Mononuclear cell (primary cell): Measurements from ENCODE around the gene FBXL22. TPM values are rescaled to one million over a fixed set of nuclear protein-coding genes. Genes with fewer than 3 reads are reported as not detected.

Experiments used
- H3K27me3 ChIP-seq: 2 replicates; pipeline ENCODE4 v1.6.0; 2011; ENCODE audit warnings: low read length, control low read depth; ENCODE audit not compliant: insufficient read depth
- H3K4me1 ChIP-seq: 2 replicates; pipeline ENCODE4 v1.5.1; 2011; ENCODE audit warnings: mild to moderate bottlenecking, low read length, control low read depth; ENCODE audit not compliant: insufficient read depth
- H3K4me3 ChIP-seq: 2 replicates; pipeline ENCODE4 v1.5.1; 2011; ENCODE audit warnings: mild to moderate bottlenecking, low read length, moderate library complexity
- H3K9me3 ChIP-seq: 2 replicates; pipeline ENCODE4 v1.5.1; 2011; ENCODE audit warnings: low read depth, mild to moderate bottlenecking, control low read depth, low read length
- total RNA-seq: library from RNA; depleted of rRNA; stranded (reverse); fragments of >200 nt; gene quantifications from one replicate; pipeline ENCODE4 v1.2.3, GENCODE V29; 2012

FBXL22 gene, protein sequence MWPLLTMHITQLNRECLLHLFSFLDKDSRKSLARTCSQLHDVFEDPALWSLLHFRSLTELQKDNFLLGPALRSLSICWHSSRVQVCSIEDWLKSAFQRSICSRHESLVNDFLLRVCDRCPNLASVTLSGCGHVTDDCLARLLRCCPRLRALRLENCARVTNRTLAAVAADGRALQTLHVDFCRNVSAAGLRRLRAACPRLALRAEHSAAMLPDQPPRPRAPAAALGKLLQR
- 0.52 TPM for total RNA-seq

GRCh38 chr15:63597038-63597790 is at the start of gene FBXL22:
Gene FBXL22, plus strand, starts transcription at chr15:63597387. Its CDS starts 6 bp downstream, at chr15:63597393.
- Histone ChIP-seq H3K4me3 (no peak within 1 kb of the TSS), H3K27me3 (no peaks in the 10 kb centered on the region), H3K4me1 (peaks cover 50% of the 10 kb centered on the region), H3K9me3 (no peaks in the 10 kb centered on the region)

DNA sequence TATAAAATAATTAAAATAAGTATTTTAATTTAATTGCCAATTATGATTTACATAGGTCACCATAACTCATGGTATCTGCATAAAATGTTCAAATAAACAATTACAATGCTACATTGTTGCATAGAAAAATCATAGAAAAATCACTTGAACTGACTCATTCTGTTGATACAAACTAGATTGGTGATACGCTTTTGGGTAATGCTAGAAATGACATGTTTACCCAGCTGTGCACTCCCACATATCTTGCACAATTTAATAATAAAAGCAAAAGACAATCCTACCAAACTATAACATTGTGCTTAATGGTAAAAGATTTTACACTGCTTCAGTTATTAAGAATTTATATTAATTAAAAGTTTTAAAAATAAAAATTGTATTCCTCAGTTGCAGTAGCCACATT is 45.8 kb upstream of the FBXL22 start:
- Histone ChIP-seq H3K4me1 (no peaks in the 10 kb centered on the region), H3K27me3 (no peaks in the 10 kb centered on the region), H3K4me3 (no peak overlapping the region), H3K9me3 (no peaks in the 10 kb centered on the region)

DNA sequence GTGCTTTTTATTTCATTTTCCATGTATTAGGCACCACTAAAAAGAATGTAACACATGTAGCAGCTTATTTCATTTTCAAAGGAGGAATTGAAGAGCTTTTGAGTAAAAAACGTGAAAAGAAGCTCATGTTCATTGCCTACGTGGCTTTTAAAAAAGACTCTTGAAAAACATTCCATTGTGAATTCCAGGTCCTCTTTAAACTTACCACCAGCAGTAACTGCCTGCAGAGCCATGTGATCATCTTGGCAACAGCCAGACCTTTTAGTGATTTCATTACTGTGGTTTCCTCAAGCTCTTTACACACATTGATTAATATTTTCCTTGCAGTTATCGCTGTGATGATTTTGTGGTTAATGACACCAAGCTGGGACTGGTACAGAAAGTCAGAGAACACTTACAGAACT is 43.8 kb upstream of the FBXL22 start:
- H3K9me3 ChIP-seq: no peaks in the 10 kb centered on the region
- H3K4me3 ChIP-seq: no peak overlapping the region
- no peaks in the 10 kb centered on the region for H3K4me1 ChIP-seq
- H3K27me3 ChIP-seq: no peaks in the 10 kb centered on the region

DNA sequence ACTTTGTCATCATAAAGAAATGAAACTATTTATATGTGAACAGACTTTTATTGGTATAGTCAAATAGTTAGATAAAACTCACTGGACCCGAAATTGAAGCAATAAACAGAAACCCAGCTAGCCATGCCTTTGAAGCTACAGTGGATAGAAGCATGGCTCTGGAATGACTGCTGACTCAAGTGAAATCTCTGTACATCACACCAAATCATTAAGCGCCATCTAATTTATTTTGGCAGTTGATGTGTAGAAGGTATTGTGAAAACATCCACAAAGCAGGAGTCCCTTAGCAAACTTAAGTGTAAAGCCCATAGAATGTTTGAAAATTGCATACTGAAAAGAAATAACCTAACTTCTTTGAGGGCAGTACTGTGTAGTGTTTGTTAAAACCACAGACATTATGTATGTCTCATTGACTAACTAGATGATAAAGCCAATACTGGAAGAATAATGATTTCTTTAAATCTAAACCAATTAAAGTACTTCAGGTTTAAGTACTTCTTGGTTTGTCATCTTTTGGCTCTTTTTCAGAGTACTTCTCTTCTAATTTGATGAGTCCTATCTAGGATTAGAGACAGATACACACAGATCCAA is 42.8 kb upstream of the FBXL22 start:
- Histone ChIP-seq H3K9me3 (no peaks in the 10 kb centered on the region), H3K4me1 (no peaks in the 10 kb centered on the region), H3K4me3 (no peak overlapping the region), H3K27me3 (no peaks in the 10 kb centered on the region)

GRCh38 chr15:63555507-63555906 is 41.7 kb upstream of the FBXL22 start:
- no peaks in the 10 kb centered on the region for H3K9me3 ChIP-seq
- H3K4me1 ChIP-seq: no peaks in the 10 kb centered on the region
- H3K27me3 ChIP-seq: no peaks in the 10 kb centered on the region
- H3K4me3 ChIP-seq: no peak overlapping the region

GRCh38 chr15:63556246-63556645 is 40.9 kb upstream of the FBXL22 start:
- no peaks in the 10 kb centered on the region for H3K4me1 ChIP-seq
- H3K27me3 ChIP-seq: no peaks in the 10 kb centered on the region
- no peak overlapping the region for H3K4me3 ChIP-seq
- no peaks in the 10 kb centered on the region for H3K9me3 ChIP-seq

- Histone ChIP-seq H3K27me3 (no peaks in the 10 kb centered on the region), H3K9me3 (no peaks in the 10 kb centered on the region), H3K4me3 (no peak overlapping the region), H3K4me1 (no peaks in the 10 kb centered on the region)
Observed at GRCh38 chr15:63556736-63557135, 40.5 kb upstream of the FBXL22 start.

DNA sequence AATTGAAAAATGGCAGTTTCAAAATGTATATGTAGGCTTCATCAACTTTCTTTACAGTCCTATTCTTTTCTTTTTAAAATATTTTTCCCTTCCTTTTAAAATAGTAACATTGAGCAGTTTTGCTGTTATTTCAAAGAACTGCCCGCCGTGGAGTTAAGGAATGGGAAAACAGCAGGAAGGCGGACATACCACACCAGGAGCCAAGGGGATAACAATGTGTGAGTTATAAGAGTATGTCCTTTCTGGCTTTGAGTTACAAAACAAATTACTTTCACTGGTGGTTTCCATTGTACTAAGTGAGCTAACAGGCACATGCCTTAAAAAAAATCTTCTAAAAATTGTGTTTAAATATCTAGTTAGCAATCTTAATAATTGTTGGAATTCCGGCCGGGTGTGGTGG is 37.4 kb upstream of the FBXL22 start:
- no peaks in the 10 kb centered on the region for H3K9me3 ChIP-seq
- no peaks in the 10 kb centered on the region for H3K27me3 ChIP-seq
- no peak overlapping the region for H3K4me3 ChIP-seq
- no peaks in the 10 kb centered on the region for H3K4me1 ChIP-seq

DNA sequence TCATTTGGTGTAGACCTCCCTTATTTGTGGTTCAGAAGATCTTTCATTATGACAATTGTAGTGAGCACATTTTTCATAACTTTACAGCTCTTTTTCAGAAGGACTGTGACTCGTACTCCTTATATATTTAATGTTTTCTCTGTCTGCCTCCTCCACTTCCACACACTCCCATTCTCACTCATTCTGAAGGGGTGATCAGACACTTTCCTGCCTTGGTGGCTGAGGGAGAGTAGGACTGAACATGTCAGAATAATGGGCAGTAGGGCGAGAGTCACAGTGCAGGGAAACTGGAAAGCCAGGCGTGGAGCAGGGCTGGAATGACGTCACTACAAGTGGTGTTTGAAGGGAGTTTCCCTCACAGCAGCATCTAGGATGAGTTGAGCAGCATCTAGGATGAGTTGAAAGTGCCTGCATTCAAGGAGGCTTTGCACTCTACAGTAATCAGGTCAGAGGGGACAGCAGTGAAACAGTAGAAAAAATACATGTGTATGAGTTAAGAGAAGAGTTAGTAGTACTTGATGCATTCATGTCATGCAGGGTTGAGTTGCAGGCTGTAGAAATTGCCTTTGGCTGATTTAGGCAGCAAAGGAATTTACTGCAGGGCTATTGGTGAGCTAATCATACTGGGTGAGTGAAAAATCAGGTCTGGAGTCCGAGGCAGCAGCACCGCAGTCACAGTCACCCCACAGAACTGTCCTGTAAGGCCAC is 36.3 kb upstream of the FBXL22 start:
- Histone ChIP-seq H3K9me3 (no peaks in the 10 kb centered on the region), H3K4me3 (no peak overlapping the region), H3K4me1 (no peaks in the 10 kb centered on the region), H3K27me3 (no peaks in the 10 kb centered on the region)

DNA sequence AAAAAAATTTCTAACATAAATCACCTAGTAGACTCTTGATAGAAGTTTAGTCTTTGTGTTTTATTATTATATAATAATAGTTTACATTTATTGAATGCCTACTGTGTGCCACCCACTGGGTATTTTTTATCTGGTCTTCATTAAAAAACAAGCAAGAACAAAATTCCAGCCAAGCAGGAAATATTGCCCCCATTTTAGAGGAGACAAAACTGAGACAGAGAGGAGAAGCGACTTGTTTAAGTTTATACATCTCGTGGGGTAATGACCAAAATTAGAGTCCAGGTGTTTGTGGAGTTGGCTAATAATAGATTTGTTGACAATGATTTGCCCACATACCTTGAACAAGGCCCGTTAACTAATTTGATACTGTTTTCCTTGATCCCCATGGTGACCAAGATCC is 33.1 kb upstream of the FBXL22 start:
- no peak overlapping the region for H3K4me3 ChIP-seq
- H3K27me3 ChIP-seq: no peaks in the 10 kb centered on the region
- H3K4me1 ChIP-seq: no peaks in the 10 kb centered on the region
- H3K9me3 ChIP-seq: no peaks in the 10 kb centered on the region

- Histone ChIP-seq H3K4me1 (no peaks in the 10 kb centered on the region), H3K9me3 (no peaks in the 10 kb centered on the region), H3K27me3 (no peaks in the 10 kb centered on the region), H3K4me3 (no peak overlapping the region)
Observed at GRCh38 chr15:63565536-63566186, 31.5 kb upstream of the FBXL22 start.

DNA sequence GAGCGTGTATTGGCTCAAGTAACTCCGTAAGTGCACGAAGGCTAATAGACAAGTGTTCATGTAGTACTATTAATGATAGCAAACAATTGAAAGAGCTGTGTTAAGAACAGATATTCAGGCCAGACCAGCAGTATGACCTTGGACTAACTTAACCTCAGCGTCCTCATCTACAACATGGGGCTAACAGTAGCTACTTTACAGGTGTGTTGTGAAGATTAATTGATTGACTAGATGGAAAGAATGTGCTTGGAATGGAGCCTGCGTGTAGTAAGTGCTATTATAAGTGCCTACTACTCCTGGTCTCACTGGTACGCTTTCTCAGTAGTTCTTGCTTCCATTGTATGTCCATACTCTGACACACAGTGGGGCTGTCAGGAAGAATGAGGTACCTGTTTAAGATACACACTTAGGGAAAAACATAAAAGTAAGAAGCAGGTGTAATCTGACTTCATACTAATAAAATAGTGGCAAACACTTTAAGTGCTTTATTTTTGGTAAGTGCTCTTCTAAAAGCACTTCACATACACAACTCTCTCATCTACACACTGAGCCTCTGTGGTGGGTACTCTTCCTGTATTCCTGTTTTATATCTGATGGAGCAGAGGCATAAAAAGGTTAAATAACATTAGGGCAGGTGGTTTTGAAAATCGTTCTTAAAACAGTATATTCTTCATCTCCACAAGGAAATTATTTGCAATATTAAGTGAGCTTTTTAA is 24.3 kb upstream of the FBXL22 start:
- Histone ChIP-seq H3K9me3 (no peaks in the 10 kb centered on the region), H3K4me3 (no peak overlapping the region), H3K27me3 (no peaks in the 10 kb centered on the region), H3K4me1 (no peaks in the 10 kb centered on the region)

DNA sequence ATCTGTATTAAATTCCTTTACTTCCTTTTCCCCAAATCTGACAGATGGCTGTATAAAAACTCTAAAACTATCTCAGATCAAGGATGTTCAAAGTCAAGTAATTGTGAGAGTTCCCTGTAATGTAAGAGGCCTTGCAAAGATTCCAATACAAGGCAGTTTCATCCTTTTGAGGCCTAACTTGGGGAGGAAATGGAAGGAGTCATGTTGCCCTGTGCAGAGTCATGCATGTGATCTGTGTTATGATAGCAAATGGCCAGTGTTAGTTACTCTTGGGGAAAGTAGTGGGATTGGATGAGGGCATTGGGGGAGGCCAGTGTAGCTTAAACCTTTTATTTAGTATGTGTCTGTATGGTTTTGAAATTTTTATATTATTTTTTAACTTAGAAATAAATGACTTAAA is 23.7 kb upstream of the FBXL22 start:
- Histone ChIP-seq H3K4me1 (no peaks in the 10 kb centered on the region), H3K4me3 (no peak overlapping the region), H3K27me3 (no peaks in the 10 kb centered on the region), H3K9me3 (no peaks in the 10 kb centered on the region)

DNA sequence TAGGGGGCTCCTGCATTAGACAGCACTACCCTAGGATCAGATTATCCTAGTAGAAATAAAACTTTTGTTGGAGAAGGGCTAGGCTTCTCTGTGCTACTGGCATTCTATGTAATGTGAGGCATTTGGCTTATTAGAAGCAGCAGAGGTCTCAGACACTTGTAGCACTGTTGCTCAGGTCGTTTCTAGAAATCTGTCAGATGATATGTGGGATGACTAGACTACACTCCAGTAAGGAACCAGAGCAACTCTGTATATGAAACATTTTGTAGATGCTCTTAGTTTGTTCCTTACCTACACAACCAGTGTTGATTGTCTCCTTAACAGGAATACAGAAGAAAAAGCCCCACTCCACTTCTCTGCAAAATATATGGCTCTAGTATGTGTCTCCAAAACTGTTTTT is 21.9 kb upstream of the FBXL22 start:
- Histone ChIP-seq H3K4me3 (no peak overlapping the region), H3K27me3 (no peaks in the 10 kb centered on the region), H3K9me3 (no peaks in the 10 kb centered on the region), H3K4me1 (no peaks in the 10 kb centered on the region)
